ENCODE measurements around the gene ATAD1. TPM values are rescaled to one million over a fixed set of nuclear protein-coding genes. Genes with fewer than 3 reads are reported as not detected.
A peak's percentile ranks its signal among the peaks of the same experiment; 100 is the strongest.

Gene ATAD1
- total RNA-seq, 2 experiments from 2014 or later = 33.7 to 38.7 TPM

GRCh38 chr10:87776328-87776727 lies 41.7 kb downstream of the ATAD1 start:
- H3K36me3 ChIP-seq (ENCODE audit: insufficient read depth, low read length) = peaks cover 43% of the 10 kb centered on the region
- no peaks in the 10 kb centered on the region for H3K27me3 ChIP-seq (ENCODE audit: control insufficient read depth in 1 of 2, insufficient read depth in 2 of 2, low read length in 2 of 2)
- peaks cover 67% of the 10 kb centered on the region for H3K36me3 Mint-ChIP-seq (ENCODE audit: low read depth)
- no peaks in the 10 kb centered on the region for H3K9me3 ChIP-seq (ENCODE audit: control insufficient read depth in 1 of 2, insufficient read depth in 1 of 2, low read length in 2 of 2)
- no peak for ATAC-seq (ENCODE audit: poor library complexity)
- ChIA-PET POLR2A (no interaction called here), CTCF (interaction anchor here (0.9 to 1.3 kb wide), 2 partner anchors 38 to 74 kb away, joined by 3 read pairs; no protein-coding TSS in a partner anchor)
- H3K9me3 Mint-ChIP-seq = no peaks in the 10 kb centered on the region
- TF ChIP-seq CTCF (IDR thresholded peaks at IDR 0.05) = no peak
- H3K4me3 Mint-ChIP-seq = no peak overlapping the region
- no peak overlapping the region for H3K4me3 ChIP-seq (ENCODE audit: low read length)
- H3K4me1 ChIP-seq (ENCODE audit: insufficient read depth, low read length) = no peaks in the 10 kb centered on the region
- peaks cover 7% of the 10 kb centered on the region for H3K4me1 Mint-ChIP-seq (ENCODE audit: low read depth)
- no peak for DNase-seq
- H3K27ac ChIP-seq (ENCODE audit: low read depth in 1 of 2, low read length in 2 of 2) = no peak overlapping the region
- no peaks in the 10 kb centered on the region for H3K27me3 Mint-ChIP-seq
- H3K27ac Mint-ChIP-seq = no peak overlapping the region
- intact Hi-C loops (cut with DNase I, micrococcal nuclease) = no loop called here

GRCh38 chr10:87775766-87776165 lies 42.3 kb downstream of the ATAD1 start:
- Mint-ChIP-seq H3K27me3 (no peaks in the 10 kb centered on the region), H3K9me3 (no peaks in the 10 kb centered on the region), H3K27ac (no peak overlapping the region), H3K4me3 (no peak overlapping the region), H3K36me3 (ENCODE audit: low read depth) (peaks cover 61% of the 10 kb centered on the region), H3K4me1 (ENCODE audit: low read depth) (peaks cover 5% of the 10 kb centered on the region)
- DNase-seq (no peak), ATAC-seq (ENCODE audit: poor library complexity) (no peak)
- intact Hi-C loops (cut with DNase I, micrococcal nuclease) = no loop called here
- no peak for TF ChIP-seq CTCF (IDR thresholded peaks at IDR 0.05)
- ChIA-PET CTCF (interaction anchor here (0.6 to 1.3 kb wide), 3 partner anchors 38 to 169 kb away, joined by 3 read pairs; no protein-coding TSS in a partner anchor), POLR2A (interaction anchor here (0.6 kb wide), 1 partner anchor 29 kb away, joined by 3 read pairs; no protein-coding TSS in a partner anchor)
- Histone ChIP-seq H3K9me3 (ENCODE audit: control insufficient read depth in 1 of 2, insufficient read depth in 1 of 2, low read length in 2 of 2) (no peaks in the 10 kb centered on the region), H3K27me3 (ENCODE audit: control insufficient read depth in 1 of 2, insufficient read depth in 2 of 2, low read length in 2 of 2) (no peaks in the 10 kb centered on the region), H3K27ac (ENCODE audit: low read depth in 1 of 2, low read length in 2 of 2) (no peak overlapping the region), H3K4me1 (ENCODE audit: insufficient read depth, low read length) (no peaks in the 10 kb centered on the region), H3K4me3 (ENCODE audit: low read length) (no peak overlapping the region), H3K36me3 (ENCODE audit: insufficient read depth, low read length) (peaks cover 42% of the 10 kb centered on the region)

GRCh38 chr10:87771871-87772500 lies 46.0 kb downstream of the ATAD1 start:
- H3K27me3 ChIP-seq (ENCODE audit: control insufficient read depth in 1 of 2, insufficient read depth in 2 of 2, low read length in 2 of 2) = no peaks in the 10 kb centered on the region
- peak; percentile 63 for TF ChIP-seq CTCF (IDR thresholded peaks at IDR 0.05)
- H3K4me1 ChIP-seq (ENCODE audit: insufficient read depth, low read length) = no peaks in the 10 kb centered on the region
- Mint-ChIP-seq H3K4me1 (ENCODE audit: low read depth) (no peaks in the 10 kb centered on the region), H3K27ac (no peak overlapping the region), H3K9me3 (no peaks in the 10 kb centered on the region), H3K4me3 (no peak overlapping the region), H3K27me3 (no peaks in the 10 kb centered on the region), H3K36me3 (ENCODE audit: low read depth) (peaks cover 70% of the 10 kb centered on the region)
- ATAC-seq (ENCODE audit: poor library complexity) (no peak), DNase-seq (peak in 3 of 14 experiments; percentile 25 to 27 (median 26))
- ChIA-PET CTCF (no interaction called here), POLR2A (no interaction called here)
- peaks cover 53% of the 10 kb centered on the region for H3K36me3 ChIP-seq (ENCODE audit: insufficient read depth, low read length)
- no peak overlapping the region for H3K27ac ChIP-seq (ENCODE audit: low read depth in 1 of 2, low read length in 2 of 2)
- no peaks in the 10 kb centered on the region for H3K9me3 ChIP-seq (ENCODE audit: control insufficient read depth in 1 of 2, insufficient read depth in 1 of 2, low read length in 2 of 2)
- intact Hi-C loops (cut with DNase I, micrococcal nuclease) = loop anchor here (1.0 to 5.0 kb wide), 3 partner anchors 115 to 240 kb away; partner anchors contain the start of gene PAPSS2 (in 1 of the 2)
- no peak overlapping the region for H3K4me3 ChIP-seq (ENCODE audit: low read length)

Data from CD4-positive, alpha-beta T cell (primary cell).